SK-N-SH (cell line): Measurements from ENCODE around the gene CTNNA3. TPM values are rescaled to one million over a fixed set of nuclear protein-coding genes. Genes with fewer than 3 reads are reported as not detected.

Source experiments
- CTCF ChIA-PET: fragments of 300-600, 350-600 bp; formaldehyde crosslinking; extraction: SDS; loops from one replicate; lab custom pipeline; 2021; lab: Yijun Ruan, JAX
- POLR2A ChIA-PET: fragments of 350-600 bp; sonication (Branson Sonifier 250); formaldehyde crosslinking; extraction: SDS; loops from one replicate; lab custom pipeline; 2020; ENCODE audit warnings: antibody characterized with exemption, inconsistent platforms; lab: Yijun Ruan, JAX
- DNase-seq: peaks from one replicate; pipeline ENCODE4 v3.0.0; 2012
- H2AFZ ChIP-seq: fragments of 200-600 bp; sonication (generic); 2 replicates; pipeline ENCODE4 v1.8.1; 2016; ENCODE audit warnings: antibody characterized with exemption, mild to moderate bottlenecking, low read depth
- H3F3A ChIP-seq: fragments of 200-600 bp; sonication (generic); replicated peaks from 2 replicates; pipeline ENCODE3; 2016; ENCODE audit warnings: antibody characterized with exemption, mild to moderate bottlenecking; ENCODE audit not compliant: insufficient read depth
- H3K27ac ChIP-seq, 2 experiments: fragments of 200-500 bp in 1 of 2; fragments of 200-600 bp in 1 of 2; sonication (Bioruptor generic) in 1 of 2; sonication (generic), shearing (Covaris generic) in 1 of 2; 2 replicates each; pipeline versions ENCODE4 v1.5.1 to v1.6.1; 2014 to 2016; ENCODE audit warnings: low read depth in 2 of 2, inconsistent platforms in 1 of 2, low read length in 1 of 2, mild to moderate bottlenecking in 1 of 2, mixed read lengths in 1 of 2
- H3K27me3 ChIP-seq: fragments of 200-600 bp; sonication (generic), shearing (Covaris generic); 2 replicates; pipeline ENCODE4 v1.6.1; 2016; ENCODE audit warnings: mixed run types; ENCODE audit not compliant: insufficient read depth
- H3K36me3 ChIP-seq, 2 experiments: fragments of 200-500 bp in 1 of 2; fragments of 200-600 bp in 1 of 2; sonication (Bioruptor generic) in 1 of 2; sonication (generic) in 1 of 2; replicated peaks in 1 of 2; 2 replicates each; pipeline versions ENCODE3 to v1.5.1; 2014 to 2016; ENCODE audit warnings: low read length in 1 of 2, mild to moderate bottlenecking in 1 of 2; ENCODE audit not compliant: insufficient read depth in 2 of 2, control insufficient read depth in 1 of 2
- H3K4me1 ChIP-seq, 2 experiments: fragments of 200-500 bp in 1 of 2; fragments of 200-600 bp in 1 of 2; sonication (Bioruptor generic) in 1 of 2; sonication (generic), shearing (Covaris generic) in 1 of 2; 2 replicates each; pipeline versions ENCODE4 v1.5.1 to v1.6.1; 2014 to 2016; ENCODE audit warnings: low read depth in 1 of 2, low read length in 1 of 2, mixed run types in 1 of 2; ENCODE audit not compliant: insufficient read depth in 2 of 2, control insufficient read depth in 1 of 2
- H3K4me2 ChIP-seq: fragments of 200-600 bp; sonication (generic), shearing (Covaris generic); 2 replicates; pipeline ENCODE4 v1.6.1; 2017; ENCODE audit warnings: mixed run types
- H3K4me3 ChIP-seq, 2 experiments: fragments of 200-500 bp in 1 of 2; fragments of 200-600 bp in 1 of 2; sonication (Bioruptor generic) in 1 of 2; sonication (generic), shearing (Covaris generic) in 1 of 2; 2 replicates each; pipeline versions ENCODE4 v1.5.1 to v1.8.1; 2014 to 2016; ENCODE audit warnings: low read depth in 2 of 2, inconsistent platforms in 1 of 2, low read length in 1 of 2, mild to moderate bottlenecking in 1 of 2, mixed read lengths in 1 of 2, moderate library complexity in 1 of 2
- H3K79me2 ChIP-seq: fragments of 200-600 bp; sonication (generic); 2 replicates; pipeline ENCODE4 v1.8.1; 2017; ENCODE audit warnings: mild to moderate bottlenecking; ENCODE audit not compliant: insufficient read depth
- H3K9ac ChIP-seq: fragments of 200-600 bp; sonication (generic); 2 replicates; pipeline ENCODE4 v1.6.1; 2017; ENCODE audit warnings: mixed run types
- H3K9me2 ChIP-seq: fragments of 200-600 bp; sonication (generic); 2 replicates; pipeline ENCODE4 v1.6.1; 2017; ENCODE audit warnings: mixed run types
- H3K9me3 ChIP-seq: fragments of 200-600 bp; sonication (generic); 2 replicates; pipeline ENCODE4 v1.6.1; 2017; ENCODE audit warnings: mixed run types, mild to moderate bottlenecking, moderate library complexity
- H4K20me1 ChIP-seq: fragments of 200-600 bp; sonication (generic); 2 replicates; pipeline ENCODE4 v1.6.1; 2017; ENCODE audit warnings: mild to moderate bottlenecking, mixed run types; ENCODE audit not compliant: insufficient read depth
- CHD2 ChIP-seq: fragments of 150-350 bp; IDR thresholded peaks from 2 replicates; pipeline ENCODE4 v1.6.1; 2018; ENCODE audit warnings: low read length; ENCODE audit not compliant: partially characterized antibody
- CTCF ChIP-seq: fragments of 200-600 bp; sonication (generic); IDR thresholded peaks from 2 replicates; pipeline ENCODE4 v1.6.1; 2017; ENCODE audit warnings: antibody characterized with exemption, mild to moderate bottlenecking, moderate library complexity
- EZH2phosphoT487 ChIP-seq: fragments of 200-600 bp; sonication (generic); IDR thresholded peaks from 2 replicates; pipeline ENCODE4 v1.6.1; 2017; ENCODE audit warnings: low read depth, mixed run types, mild to moderate bottlenecking, antibody characterized with exemption, moderate library complexity, borderline replicate concordance
- FOXJ3 ChIP-seq: sonication (generic); formaldehyde crosslinking; IDR thresholded peaks from 2 replicates; pipeline ENCODE4 v1.5.1; 2020; ENCODE audit warnings: mild to moderate bottlenecking, missing genetic modification reagents
- FOXM1 ChIP-seq: IDR thresholded peaks from 2 replicates; pipeline ENCODE4 v1.4.0; 2012; ENCODE audit warnings: low read depth, mild to moderate bottlenecking
- GABPA ChIP-seq: IDR thresholded peaks from 2 replicates; pipeline ENCODE4 v1.4.0; 2012; ENCODE audit warnings: low read depth, mild to moderate bottlenecking
- GATA2 ChIP-seq: sonication (generic); formaldehyde crosslinking; IDR thresholded peaks from 2 replicates; pipeline ENCODE4 v1.5.0; 2020; ENCODE audit warnings: mild to moderate bottlenecking, missing genetic modification reagents
- JUND ChIP-seq: IDR thresholded peaks from 2 replicates; pipeline ENCODE4 v1.4.0; 2012
- MAX ChIP-seq: IDR thresholded peaks from 2 replicates; pipeline ENCODE4 v1.4.0; 2012; ENCODE audit warnings: low read depth
- MEF2A ChIP-seq: IDR thresholded peaks from 2 replicates; pipeline ENCODE4 v1.4.0; 2012; ENCODE audit warnings: low read depth, borderline replicate concordance
- MXI1 ChIP-seq: IDR thresholded peaks from 2 replicates; pipeline ENCODE4 v1.6.1; 2012; ENCODE audit warnings: mild to moderate bottlenecking, low read depth, low read length, improper control_type of control experiment
- NFIC ChIP-seq: IDR thresholded peaks from 2 replicates; pipeline ENCODE4 v1.4.0; 2012; ENCODE audit warnings: borderline replicate concordance
- PBX3 ChIP-seq: IDR thresholded peaks from 2 replicates; pipeline ENCODE4; 2012
- POLR2AphosphoS5 ChIP-seq: IDR thresholded peaks from 2 replicates; pipeline ENCODE4 v1.6.1; 2012; ENCODE audit warnings: low read depth, low read length
- RCOR1 ChIP-seq: fragments of 150-350 bp; IDR thresholded peaks from 2 replicates; pipeline ENCODE4 v1.6.1; 2017; ENCODE audit warnings: antibody characterized with exemption, low read length
- REST ChIP-seq: IDR thresholded peaks from 2 replicates; pipeline ENCODE4 v1.6.1; 2012; ENCODE audit warnings: mild to moderate bottlenecking, low read depth, low read length, moderate library complexity
- RFX5 ChIP-seq: IDR thresholded peaks from 2 replicates; pipeline ENCODE4 v1.6.1; 2012; ENCODE audit warnings: mild to moderate bottlenecking, improper control_type of control experiment, low read length
- SIN3A ChIP-seq: IDR thresholded peaks from 2 replicates; pipeline ENCODE4 v1.6.1; 2012; ENCODE audit warnings: low read depth, mild to moderate bottlenecking, low read length, moderate library complexity, borderline replicate concordance
- TAF1 ChIP-seq: IDR thresholded peaks from 2 replicates; pipeline ENCODE4 v1.6.1; 2012; ENCODE audit warnings: low read depth, mild to moderate bottlenecking, low read length, moderate library complexity, borderline replicate concordance
- USF2 ChIP-seq: fragments of 150-350 bp; IDR thresholded peaks from 2 replicates; pipeline ENCODE4 v1.6.1; 2017; ENCODE audit warnings: antibody characterized with exemption, low read length, low read depth, borderline replicate concordance
- ZBTB33 ChIP-seq: IDR thresholded peaks from 2 replicates; pipeline ENCODE4 v1.4.0; 2012; ENCODE audit warnings: low read depth, borderline replicate concordance
- polyA plus RNA-seq, 3 experiments: library from polyadenylated mRNA; depleted of rRNA; stranded (reverse); fragments of >200 nt; gene quantifications; 2 replicates each; pipeline ENCODE4 v1.2.3, GENCODE V29; 2012

The CTNNA3 gene
- polyA plus RNA-seq, 1 of the 3 experiments (the other 2 are of a cell fraction): not detected

- TF ChIP-seq ZBTB33 (no peak), GATA2 (CRISPR knock-in tag) (no peak)
Measured at GRCh38 chr10:67175354-67175753, 520.6 kb downstream of the CTNNA3 start (continued).

- no peak overlapping the region for H3K27ac ChIP-seq
- H3K4me1 ChIP-seq: no peaks in the 10 kb centered on the region
- H3K4me2 ChIP-seq: no peak overlapping the region
- H3K79me2 ChIP-seq: no peaks in the 10 kb centered on the region
- no peaks in the 10 kb centered on the region for H4K20me1 ChIP-seq
- CTCF ChIA-PET: no interaction called here
- TF ChIP-seq CTCF (no peak), PBX3 (no peak), FOXJ3 (CRISPR knock-in tag) (no peak), SIN3A (no peak), POLR2AphosphoS5 (no peak), NFIC (no peak), CHD2 (no peak), JUND (no peak), MEF2A (no peak), MXI1 (no peak), RFX5 (no peak), REST (no peak), RCOR1 (no peak), USF2 (no peak), FOXM1 (no peak), TAF1 (no peak), MAX (no peak), GABPA (no peak), EZH2phosphoT487 (no peak)
- no peaks in the 10 kb centered on the region for H3K9me2 ChIP-seq
- H3F3A ChIP-seq: no peaks in the 10 kb centered on the region
- no peak overlapping the region for H3K4me3 ChIP-seq
- no peak overlapping the region for H3K9ac ChIP-seq
- no peak overlapping the region for H2AFZ ChIP-seq
- DNase-seq: no peak
- POLR2A ChIA-PET: no interaction called here
- H3K9me3 ChIP-seq: no peaks in the 10 kb centered on the region
- H3K36me3 ChIP-seq: no peaks in the 10 kb centered on the region
- no peaks in the 10 kb centered on the region for H3K27me3 ChIP-seq
Measured at GRCh38 chr10:67173787-67174186, 522.2 kb downstream of the CTNNA3 start.
